ENCODE measurements around the gene TCAP. TPM values are rescaled to one million over a fixed set of nuclear protein-coding genes. Genes with fewer than 3 reads are reported as not detected.

Gene TCAP
- polyA plus RNA-seq, 1 of the 3 experiments (the other 2 are of a cell fraction), result 0.43 TPM

GRCh38 chr17:39703913-39704312, 38.8 kb downstream of the TCAP start:
- TF ChIP-seq GABPA (IDR thresholded peaks at IDR 0.05; ENCODE audit: low read depth) (no peak), CTCF (IDR thresholded peaks at IDR 0.05) (no peak), NRF1 (IDR thresholded peaks at IDR 0.05; ENCODE audit: low read depth, low read length) (no peak), EP300 (IDR thresholded peaks at IDR 0.05; ENCODE audit: borderline replicate concordance in 1 of 2, low read depth in 1 of 2, low read length in 1 of 2) (no peak), ZBTB33 (IDR thresholded peaks at IDR 0.05; ENCODE audit: borderline replicate concordance, low read depth) (no peak), PBX3 (IDR thresholded peaks at IDR 0.05) (no peak), TEAD4 (IDR thresholded peaks at IDR 0.05; ENCODE audit: borderline replicate concordance, insufficient read depth) (no peak), FOXM1 (IDR thresholded peaks at IDR 0.05; ENCODE audit: low read depth) (no peak), REST (IDR thresholded peaks at IDR 0.05; ENCODE audit: low read depth, low read length) (no peak)
- H3K4me2 ChIP-seq, result no peak overlapping the region
- no peaks in the 10 kb centered on the region for H3K4me1 ChIP-seq (ENCODE audit: control insufficient read depth in 1 of 2, insufficient read depth in 2 of 2, low read depth in 1 of 2, low read length in 1 of 2)
- H3K27ac ChIP-seq (ENCODE audit: low read depth in 2 of 2, low read length in 1 of 2), result no peak overlapping the region
- no peaks in the 10 kb centered on the region for H3K79me2 ChIP-seq (ENCODE audit: insufficient read depth)
- no peak overlapping the region for H2AFZ ChIP-seq (ENCODE audit: low read depth)
- DNase-seq, result no peak
- H3F3A ChIP-seq (replicated peaks; ENCODE audit: insufficient read depth), result no peaks in the 10 kb centered on the region
- POLR2A ChIA-PET, result no interaction called here
- no peaks in the 10 kb centered on the region for H4K20me1 ChIP-seq (ENCODE audit: insufficient read depth)
- CTCF ChIA-PET, result interaction anchor here (1.6 kb wide), 1 partner anchor 27 kb away, joined by 6 read pairs; the partner anchor contains the start of gene MIEN1
- H3K9me3 ChIP-seq, result no peaks in the 10 kb centered on the region
- no peaks in the 10 kb centered on the region for H3K9me2 ChIP-seq
- no peaks in the 10 kb centered on the region for H3K27me3 ChIP-seq (ENCODE audit: insufficient read depth)
- H3K4me3 ChIP-seq (ENCODE audit: low read depth in 2 of 2, low read length in 1 of 2), result no peak overlapping the region
- no peak overlapping the region for H3K9ac ChIP-seq
- no peaks in the 10 kb centered on the region for H3K36me3 ChIP-seq (replicated peaks in 1 of 2; ENCODE audit: control insufficient read depth in 1 of 2, insufficient read depth in 2 of 2, low read length in 1 of 2)
- 82% methylated on average over 5 of the region's 5 CpGs for WGBS (ENCODE audit: low lambda C conversion rate)

All from SK-N-SH (cell line).